Uterus (tissue), 2 donors: Measurements from ENCODE around the gene TFF2.

Source experiments
- POLR2A ChIP-seq, 2 donors: fragments of 450-650 bp; IDR thresholded peaks; one replicate each; pipeline ENCODE4 v1.6.1; 2016; ENCODE audit warnings: antibody characterized with exemption in 2 of 2, mild to moderate bottlenecking in 1 of 2, moderate library complexity in 1 of 2
- TF ChIP-seq, protein P1 (sequence below), 4 experiments: fragments of 200-600 bp in 2 of 4; fragments of 450-650 bp in 2 of 4; sonication (generic) in 2 of 4; IDR thresholded peaks; one replicate each; pipeline ENCODE4 v1.5.1; 2016 to 2019; ENCODE audit warnings: antibody characterized with exemption in 4 of 4, mild to moderate bottlenecking in 2 of 4, moderate library complexity in 1 of 4

DNA sequence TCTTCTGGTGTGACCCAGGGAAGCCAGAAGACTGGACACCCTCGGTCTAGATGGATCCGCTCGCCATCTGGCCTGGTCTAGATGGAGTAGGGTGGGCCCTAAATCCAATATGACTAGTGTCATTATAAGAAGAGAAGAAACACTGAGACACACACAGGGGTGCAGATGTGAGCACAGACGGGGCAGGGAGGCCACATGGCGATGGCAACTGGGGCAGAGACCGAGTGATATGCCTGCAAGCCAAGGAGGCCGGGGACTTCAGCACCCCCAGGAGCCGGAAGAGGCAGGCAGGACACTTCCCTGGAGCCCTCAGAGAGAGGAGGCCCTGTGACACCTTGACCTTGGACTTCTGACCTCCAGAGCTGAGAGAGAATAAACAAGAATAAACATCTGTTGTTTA is 30.0 kb downstream of the TFF2 start:
- TF ChIP-seq, protein P1, sequence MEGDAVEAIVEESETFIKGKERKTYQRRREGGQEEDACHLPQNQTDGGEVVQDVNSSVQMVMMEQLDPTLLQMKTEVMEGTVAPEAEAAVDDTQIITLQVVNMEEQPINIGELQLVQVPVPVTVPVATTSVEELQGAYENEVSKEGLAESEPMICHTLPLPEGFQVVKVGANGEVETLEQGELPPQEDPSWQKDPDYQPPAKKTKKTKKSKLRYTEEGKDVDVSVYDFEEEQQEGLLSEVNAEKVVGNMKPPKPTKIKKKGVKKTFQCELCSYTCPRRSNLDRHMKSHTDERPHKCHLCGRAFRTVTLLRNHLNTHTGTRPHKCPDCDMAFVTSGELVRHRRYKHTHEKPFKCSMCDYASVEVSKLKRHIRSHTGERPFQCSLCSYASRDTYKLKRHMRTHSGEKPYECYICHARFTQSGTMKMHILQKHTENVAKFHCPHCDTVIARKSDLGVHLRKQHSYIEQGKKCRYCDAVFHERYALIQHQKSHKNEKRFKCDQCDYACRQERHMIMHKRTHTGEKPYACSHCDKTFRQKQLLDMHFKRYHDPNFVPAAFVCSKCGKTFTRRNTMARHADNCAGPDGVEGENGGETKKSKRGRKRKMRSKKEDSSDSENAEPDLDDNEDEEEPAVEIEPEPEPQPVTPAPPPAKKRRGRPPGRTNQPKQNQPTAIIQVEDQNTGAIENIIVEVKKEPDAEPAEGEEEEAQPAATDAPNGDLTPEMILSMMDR (IDR thresholded peaks at IDR 0.05): no peak
- TF ChIP-seq POLR2A (IDR thresholded peaks at IDR 0.05): no peak
